Islet of Langerhans (tissue), 1 donor: Measurements from ENCODE around the gene ATF7IP.
"Not testable (repeated sequence)": the region's sequence is repeated elsewhere in the genome, so short reads cannot be mapped to it uniquely, and the experiment has no call there.

Experiments
- FAIRE-seq: peaks from one replicate; lab custom pipeline; 2011; peaks lifted over from hg19 to GRCh38; lab: Jason Lieb, UNC

The ATF7IP gene

GRCh38 chr12:14365294-14366208 is at the start of gene ATF7IP:
TSS of gene ATF7IP (plus strand) at chr12:14365682. CDS start at chr12:14423916, 58,234 bp downstream.
- peak; percentile 95 for FAIRE-seq

- no peak for FAIRE-seq
Measured at GRCh38 chr12:14317362-14318146, 47.9 kb upstream of the ATF7IP start.

GRCh38 chr12:14319704-14320427 is 45.6 kb upstream of the ATF7IP start:
- not testable (repeated sequence) for FAIRE-seq

- FAIRE-seq: no peak
Measured at GRCh38 chr12:14322403-14322802, 43.1 kb upstream of the ATF7IP start.

GRCh38 chr12:14325716-14326343 is 39.7 kb upstream of the ATF7IP start:
- FAIRE-seq: no peak

- no peak for FAIRE-seq
Measured at GRCh38 chr12:14326699-14327098, 38.8 kb upstream of the ATF7IP start.

- FAIRE-seq: no peak
Measured at GRCh38 chr12:14327711-14328110, 37.8 kb upstream of the ATF7IP start.

- no peak for FAIRE-seq
Measured at GRCh38 chr12:14332482-14332881, 33.0 kb upstream of the ATF7IP start.

GRCh38 chr12:14340371-14340770 is 25.1 kb upstream of the ATF7IP start:
- FAIRE-seq: no peak

GRCh38 chr12:14351524-14351923 is 14.0 kb upstream of the ATF7IP start:
- not testable (repeated sequence) for FAIRE-seq

- FAIRE-seq: not testable (repeated sequence)
Measured at GRCh38 chr12:14352066-14352465, 13.4 kb upstream of the ATF7IP start.

- FAIRE-seq: not testable (repeated sequence)
Measured at GRCh38 chr12:14354665-14355064, 10.8 kb upstream of the ATF7IP start.

GRCh38 chr12:14356147-14356546 is 9.3 kb upstream of the ATF7IP start:
- FAIRE-seq: no peak

- no peak for FAIRE-seq
Measured at GRCh38 chr12:14357486-14357885, 8.0 kb upstream of the ATF7IP start.

- FAIRE-seq: no peak
Measured at GRCh38 chr12:14362352-14362751, 3.1 kb upstream of the ATF7IP start.

- no peak for FAIRE-seq
Measured at GRCh38 chr12:14364583-14365271, 755 bp upstream of the ATF7IP start.

- FAIRE-seq: peak; percentile 99
Measured at GRCh38 chr12:14366209-14367039, 942 bp downstream of the ATF7IP start.

GRCh38 chr12:14367040-14367661 is 1.7 kb downstream of the ATF7IP start:
- no peak for FAIRE-seq

GRCh38 chr12:14369311-14369710 is 3.8 kb downstream of the ATF7IP start:
- no peak for FAIRE-seq

- FAIRE-seq: no peak
Measured at GRCh38 chr12:14373217-14373616, 7.7 kb downstream of the ATF7IP start.
